AG09319 (cell line): ENCODE data around the gene CBL.

ENCODE experiments used
- DNase-seq: peaks from one replicate; pipeline ENCODE4 v3.0.0-alpha.2; 2010; ENCODE audit warnings: low read depth; ENCODE audit errors: extremely low read depth
- TF ChIP-seq, protein P1 (sequence below): IDR thresholded peaks from 2 replicates; pipeline ENCODE4 v1.5.1; 2011; ENCODE audit warnings: low read depth, mild to moderate bottlenecking, inconsistent platforms, low read length, moderate library complexity

Gene CBL

GRCh38 chr11:119284344-119285157, 78.4 kb downstream of the CBL start:
- peak; percentile 2 for DNase-seq
- TF ChIP-seq, protein P1, sequence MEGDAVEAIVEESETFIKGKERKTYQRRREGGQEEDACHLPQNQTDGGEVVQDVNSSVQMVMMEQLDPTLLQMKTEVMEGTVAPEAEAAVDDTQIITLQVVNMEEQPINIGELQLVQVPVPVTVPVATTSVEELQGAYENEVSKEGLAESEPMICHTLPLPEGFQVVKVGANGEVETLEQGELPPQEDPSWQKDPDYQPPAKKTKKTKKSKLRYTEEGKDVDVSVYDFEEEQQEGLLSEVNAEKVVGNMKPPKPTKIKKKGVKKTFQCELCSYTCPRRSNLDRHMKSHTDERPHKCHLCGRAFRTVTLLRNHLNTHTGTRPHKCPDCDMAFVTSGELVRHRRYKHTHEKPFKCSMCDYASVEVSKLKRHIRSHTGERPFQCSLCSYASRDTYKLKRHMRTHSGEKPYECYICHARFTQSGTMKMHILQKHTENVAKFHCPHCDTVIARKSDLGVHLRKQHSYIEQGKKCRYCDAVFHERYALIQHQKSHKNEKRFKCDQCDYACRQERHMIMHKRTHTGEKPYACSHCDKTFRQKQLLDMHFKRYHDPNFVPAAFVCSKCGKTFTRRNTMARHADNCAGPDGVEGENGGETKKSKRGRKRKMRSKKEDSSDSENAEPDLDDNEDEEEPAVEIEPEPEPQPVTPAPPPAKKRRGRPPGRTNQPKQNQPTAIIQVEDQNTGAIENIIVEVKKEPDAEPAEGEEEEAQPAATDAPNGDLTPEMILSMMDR, result peak; percentile 53

GRCh38 chr11:119285431-119285830, 79.3 kb downstream of the CBL start:
- no peak for DNase-seq
- TF ChIP-seq, protein P1, result no peak

DNA sequence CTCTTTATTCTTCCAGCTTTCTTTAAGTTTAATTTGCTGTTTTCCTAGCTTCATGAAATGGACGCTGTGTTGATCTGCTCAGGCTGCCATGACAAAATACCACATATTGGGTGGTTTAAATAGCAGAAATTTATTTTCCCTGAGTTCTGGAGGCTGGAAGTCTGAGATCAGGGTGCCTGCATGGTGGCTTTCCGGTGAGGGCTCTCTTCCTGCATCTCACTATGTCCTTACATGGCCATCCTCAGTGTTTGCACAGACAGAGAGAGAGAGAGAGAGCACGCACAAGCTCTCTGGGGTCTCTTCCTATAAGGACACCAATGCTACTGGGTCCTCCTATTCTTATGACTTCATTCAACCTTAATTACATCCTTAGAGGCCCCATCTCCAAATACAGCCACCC, 82.1 kb downstream of the CBL start:
- no peak for DNase-seq
- TF ChIP-seq, protein P1, result no peak

DNA sequence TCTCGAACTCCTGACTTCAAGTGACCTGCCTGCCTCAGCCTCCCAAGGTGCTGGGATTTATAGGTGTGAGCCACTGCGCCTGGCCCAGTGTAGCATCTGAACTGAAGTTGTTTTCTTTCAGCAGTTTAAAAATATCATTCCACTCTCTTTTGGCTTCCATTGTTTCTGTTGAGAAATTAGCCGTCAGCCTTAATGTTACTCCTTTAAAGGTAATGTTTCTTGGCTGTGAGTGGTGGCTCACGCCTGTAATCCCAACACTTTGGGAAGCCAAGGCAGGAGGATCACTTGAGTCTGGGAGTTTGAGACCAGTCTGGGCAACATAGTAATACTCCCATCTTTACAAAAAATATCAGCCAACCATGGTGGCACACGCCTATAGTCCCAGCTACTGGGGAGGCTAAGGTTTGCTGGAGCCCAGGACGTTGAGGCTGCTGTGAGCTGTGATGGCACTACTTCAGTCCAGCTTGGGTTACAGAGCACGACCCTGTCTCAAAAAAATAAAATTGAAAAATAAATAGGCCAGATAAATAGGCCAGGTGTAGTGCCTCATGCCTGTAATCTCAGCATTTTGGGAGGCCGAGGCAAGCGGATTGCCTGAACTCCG, 84.9 kb downstream of the CBL start:
- TF ChIP-seq, protein P1, result no peak
- DNase-seq, result no peak

- TF ChIP-seq, protein P1, result no peak
- DNase-seq, result no peak
Observed at GRCh38 chr11:119293461-119293860, 87.3 kb downstream of the CBL start.

DNA sequence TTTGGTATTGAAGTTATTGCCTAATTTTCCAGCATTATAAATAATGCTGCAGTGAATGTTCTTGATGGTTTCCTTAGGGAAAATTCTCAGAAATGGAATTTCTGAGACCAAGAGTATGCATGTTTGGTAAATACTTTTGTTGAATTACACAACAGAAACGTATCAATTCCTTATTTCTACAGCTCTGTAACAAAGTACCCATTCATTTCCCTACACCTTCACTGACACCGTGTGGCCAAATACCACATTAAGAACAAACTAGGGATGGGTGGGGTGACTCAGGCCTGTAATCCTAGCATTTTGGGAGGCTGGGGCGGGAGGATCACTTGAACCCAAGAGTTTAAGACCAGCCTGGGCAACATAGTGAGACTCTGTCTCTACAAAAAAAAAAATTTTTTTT, 89.0 kb downstream of the CBL start:
- DNase-seq, result peak; percentile 14
- TF ChIP-seq, protein P1, result no peak; the same call in 1 of the 2 replicates

DNA sequence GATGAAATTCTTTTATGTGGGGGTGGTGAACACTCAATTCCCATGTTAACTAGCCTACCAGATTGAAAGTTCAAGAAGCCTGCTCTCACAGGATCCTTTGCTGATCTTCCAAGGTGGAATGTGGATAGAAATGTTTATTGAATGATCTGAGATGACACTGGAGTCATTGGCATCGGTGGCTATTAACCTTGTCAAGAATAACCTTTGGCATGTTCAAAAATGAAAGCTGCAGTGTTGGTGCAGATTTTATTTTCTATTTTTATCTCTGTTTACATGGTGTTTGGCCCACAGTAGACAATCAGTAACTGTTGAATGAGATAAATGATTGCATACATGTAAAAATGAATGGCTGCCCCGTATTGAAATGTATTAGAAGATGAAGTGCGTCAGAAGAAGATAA, 91.8 kb downstream of the CBL start:
- DNase-seq, result no peak

More for the DNA sequence above, 91.8 kb downstream of the CBL start:
- TF ChIP-seq, protein P1, result no peak
